ENCODE results near the gene RPGRIP1.
"Not testable (repeated sequence)": the region's sequence is repeated elsewhere in the genome, so short reads cannot be mapped to it uniquely, and the experiment has no call there.

The RPGRIP1 gene

GRCh38 chr14:21258889-21259787 is 20.7 kb upstream of the RPGRIP1 start:
- no peak for DNase-seq

GRCh38 chr14:21261824-21262223 is 18.1 kb upstream of the RPGRIP1 start:
- DNase-seq = no peak

GRCh38 chr14:21262410-21262809 is 17.5 kb upstream of the RPGRIP1 start:
- no peak for DNase-seq

- no peak for DNase-seq
These were observed 16.4 kb upstream of the RPGRIP1 start for GRCh38 chr14:21263284-21264024.

- no peak for DNase-seq
These were observed 15.7 kb upstream of the RPGRIP1 start for GRCh38 chr14:21264025-21264801.

GRCh38 chr14:21267431-21267845 is 12.4 kb upstream of the RPGRIP1 start:
- peak; percentile 61 for DNase-seq

GRCh38 chr14:21267886-21268616 is 11.8 kb upstream of the RPGRIP1 start:
- DNase-seq = peak; percentile 37

- peak; percentile 83 for DNase-seq
These were observed 11.1 kb upstream of the RPGRIP1 start for GRCh38 chr14:21268617-21269251.

GRCh38 chr14:21269252-21270046 is 10.4 kb upstream of the RPGRIP1 start, which contains the start of gene HNRNPC:
HNRNPC (minus strand) TSS chr14:21269442; CDS start chr14:21234193, 35,249 bp downstream.
- DNase-seq = peak; percentile 100

GRCh38 chr14:21272661-21273060 is 7.2 kb upstream of the RPGRIP1 start:
- not testable (repeated sequence) for DNase-seq

GRCh38 chr14:21275261-21275858 is 4.5 kb upstream of the RPGRIP1 start:
- peak; percentile 85 for DNase-seq

GRCh38 chr14:21278632-21279031 is 1.3 kb upstream of the RPGRIP1 start:
- DNase-seq = peak; percentile 39

GRCh38 chr14:21281917-21282316 is 2.0 kb downstream of the RPGRIP1 start:
- DNase-seq = not testable (repeated sequence)

- DNase-seq = not testable (repeated sequence)
These were observed 6.6 kb downstream of the RPGRIP1 start for GRCh38 chr14:21286516-21286915.

GRCh38 chr14:21287168-21287567 is 7.3 kb downstream of the RPGRIP1 start:
- no peak for DNase-seq

- DNase-seq = not testable (repeated sequence)
These were observed 14.1 kb downstream of the RPGRIP1 start for GRCh38 chr14:21294026-21294425.

- DNase-seq = no peak
These were observed 18.5 kb downstream of the RPGRIP1 start for GRCh38 chr14:21298358-21298757.

- no peak for DNase-seq
These were observed 19.8 kb downstream of the RPGRIP1 start for GRCh38 chr14:21299562-21300130.

- DNase-seq = no peak
These were observed 21.0 kb downstream of the RPGRIP1 start for GRCh38 chr14:21300892-21301291.

Data from NCI-H82 (cell line).